ENCODE measurements around the gene FRA10AC1.

DNA sequence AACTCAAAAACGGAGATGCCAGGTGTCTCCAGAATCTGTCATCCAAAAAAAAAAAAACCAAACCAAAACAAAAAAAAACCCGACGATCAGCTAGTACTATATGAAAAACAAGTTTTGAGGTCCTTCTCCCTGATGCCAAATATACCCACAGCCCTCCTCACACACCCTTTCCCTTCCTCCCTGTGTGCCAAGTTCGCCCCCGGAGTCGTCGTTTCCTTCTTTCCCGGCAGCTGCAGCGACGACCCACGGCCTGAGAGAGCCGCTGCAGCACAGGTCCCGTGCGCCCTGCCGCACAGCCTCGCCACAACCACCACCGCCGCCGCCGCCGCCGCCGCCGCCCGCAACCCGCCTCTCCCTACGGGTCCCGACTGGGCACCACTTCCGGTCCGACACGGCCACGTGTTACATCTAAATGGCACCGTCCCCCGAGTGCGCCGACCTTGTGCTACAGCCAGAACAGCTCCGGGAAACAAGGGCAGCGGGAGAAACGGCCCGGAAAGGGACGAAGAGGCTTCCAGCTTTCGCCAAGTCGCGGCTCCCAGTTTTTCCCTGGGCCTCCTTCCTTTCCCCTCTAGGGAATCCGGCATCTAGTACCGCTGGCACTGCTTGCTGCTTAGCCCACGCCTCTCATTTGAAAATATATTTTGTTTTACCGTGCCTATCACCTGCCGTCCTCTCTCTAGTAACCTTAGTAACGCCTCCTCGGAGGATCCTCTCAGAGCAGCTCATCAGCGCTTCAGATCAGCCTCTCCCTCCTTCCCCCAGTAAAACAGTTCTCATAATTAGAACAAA is at the start of gene FRA10AC1:
- TF ChIP-seq, protein P1, sequence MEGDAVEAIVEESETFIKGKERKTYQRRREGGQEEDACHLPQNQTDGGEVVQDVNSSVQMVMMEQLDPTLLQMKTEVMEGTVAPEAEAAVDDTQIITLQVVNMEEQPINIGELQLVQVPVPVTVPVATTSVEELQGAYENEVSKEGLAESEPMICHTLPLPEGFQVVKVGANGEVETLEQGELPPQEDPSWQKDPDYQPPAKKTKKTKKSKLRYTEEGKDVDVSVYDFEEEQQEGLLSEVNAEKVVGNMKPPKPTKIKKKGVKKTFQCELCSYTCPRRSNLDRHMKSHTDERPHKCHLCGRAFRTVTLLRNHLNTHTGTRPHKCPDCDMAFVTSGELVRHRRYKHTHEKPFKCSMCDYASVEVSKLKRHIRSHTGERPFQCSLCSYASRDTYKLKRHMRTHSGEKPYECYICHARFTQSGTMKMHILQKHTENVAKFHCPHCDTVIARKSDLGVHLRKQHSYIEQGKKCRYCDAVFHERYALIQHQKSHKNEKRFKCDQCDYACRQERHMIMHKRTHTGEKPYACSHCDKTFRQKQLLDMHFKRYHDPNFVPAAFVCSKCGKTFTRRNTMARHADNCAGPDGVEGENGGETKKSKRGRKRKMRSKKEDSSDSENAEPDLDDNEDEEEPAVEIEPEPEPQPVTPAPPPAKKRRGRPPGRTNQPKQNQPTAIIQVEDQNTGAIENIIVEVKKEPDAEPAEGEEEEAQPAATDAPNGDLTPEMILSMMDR (IDR thresholded peaks at IDR 0.05), result peak; percentile 36 to 89 (median 62)
- peak in 3 of 4 donors; percentile 30 to 72 (median 52) for TF ChIP-seq POLR2A (IDR thresholded peaks at IDR 0.05)
